Stimulated activated CD4-positive, alpha-beta T cell treated with anti-CD3 and anti-CD28 coated beads, Interleukin-4, amount 100 ng/mL, for 4 hours (primary cell): Measurements from ENCODE around the gene CEBPZOS.

ENCODE experiments used
- DNase-seq, 2 experiments: peaks; one replicate each; pipeline ENCODE4 v3.0.0-alpha.2; 2020

The CEBPZOS gene

GRCh38 chr2:37244017-37244416 is 47.7 kb downstream of the CEBPZOS start:
- DNase-seq, result no peak

- DNase-seq, result no peak
Measured at GRCh38 chr2:37244755-37245154, 48.5 kb downstream of the CEBPZOS start.

- no peak for DNase-seq
Measured at GRCh38 chr2:37246205-37246604, 49.9 kb downstream of the CEBPZOS start.

- no peak for DNase-seq
Measured at GRCh38 chr2:37250869-37251740, 54.8 kb downstream of the CEBPZOS start.
